ENCODE results near the gene TGFBR3L.

The TGFBR3L gene

DNA sequence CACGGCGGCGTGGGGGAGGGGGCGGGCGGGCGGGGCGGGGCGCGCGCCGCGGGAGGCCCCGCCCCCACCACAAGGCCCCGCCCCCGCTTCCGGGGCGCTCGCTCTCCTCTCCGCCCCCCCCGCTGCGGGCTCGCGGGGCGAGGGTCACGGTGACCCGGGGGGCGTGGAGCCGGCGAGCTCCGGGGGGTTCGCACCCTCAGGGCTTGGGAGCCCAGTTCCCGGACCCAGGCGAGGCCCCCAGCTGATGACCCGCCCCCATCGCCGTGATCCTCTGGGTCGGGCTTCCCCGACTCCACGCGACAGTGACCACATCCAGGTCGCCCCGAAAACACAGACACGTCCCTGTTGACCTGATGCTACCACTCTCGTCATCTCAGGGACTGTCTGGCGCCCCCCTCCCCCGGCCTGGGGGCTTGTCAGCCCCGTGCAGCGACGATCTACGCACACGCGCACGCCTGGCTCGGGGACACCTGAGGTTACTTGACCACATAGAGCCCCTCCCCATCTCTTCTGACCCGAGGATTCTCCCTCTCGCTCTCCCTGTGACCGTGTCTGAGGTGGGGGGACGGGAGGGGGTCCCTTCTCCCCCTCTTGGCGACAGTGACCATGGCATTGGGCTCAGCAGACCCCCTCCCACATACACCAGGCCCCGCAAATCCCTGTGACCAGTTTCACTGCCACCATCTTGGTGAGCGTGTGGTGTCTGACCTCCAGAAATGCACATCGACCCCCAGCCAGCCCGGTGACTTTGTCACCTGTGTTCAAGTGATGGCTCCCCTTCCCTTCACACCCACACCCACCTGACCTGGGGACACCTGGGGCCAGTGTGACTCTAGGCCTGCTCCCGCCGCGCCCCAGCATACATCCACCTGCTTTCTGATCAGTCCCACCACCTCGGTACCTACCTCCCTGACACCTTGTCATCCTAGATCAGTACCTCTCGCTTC lies 10.3 kb upstream of the TGFBR3L start:
- H3K36me3 Mint-ChIP-seq: peaks cover 9% of the 10 kb centered on the region
- peak overlapping the region; percentile 92 for H3K27ac Mint-ChIP-seq
- CTCF ChIA-PET: interaction anchor here (0.9 to 2.0 kb wide), 5 partner anchors 16 to 42 kb away, joined by 3 to 9 read pairs (median 7); partner anchors contain the start of genes SNAPC2 and TIMM44
- peak overlapping the region; percentile 85 for H3K4me3 Mint-ChIP-seq
- peak; percentile 77 for DNase-seq
- peaks cover 15% of the 10 kb centered on the region for H3K27me3 Mint-ChIP-seq
- no peaks in the 10 kb centered on the region for H3K9me3 Mint-ChIP-seq
- H3K4me1 Mint-ChIP-seq: peaks cover 38% of the 10 kb centered on the region

DNA sequence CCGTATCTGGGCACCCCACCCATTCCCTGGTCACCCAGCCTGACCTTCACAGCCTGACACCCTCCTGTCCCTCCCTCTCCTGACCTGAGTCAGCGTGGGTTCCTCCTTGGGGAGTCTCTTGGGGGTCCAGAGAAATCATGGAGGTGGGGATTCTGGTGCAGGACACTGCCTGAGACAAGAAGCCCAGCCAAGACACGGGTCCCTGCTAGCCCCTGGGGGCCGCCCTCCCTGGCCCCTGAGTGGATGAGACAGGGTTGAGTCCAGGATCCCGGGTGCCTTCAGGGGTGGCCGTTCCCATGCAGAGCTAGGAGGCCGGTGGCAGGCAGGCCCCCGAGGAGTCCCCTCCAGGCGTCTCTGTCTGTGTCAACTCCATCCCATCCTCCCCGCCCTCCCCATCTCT lies 9.4 kb upstream of the TGFBR3L start:
- DNase-seq: no peak
- CTCF ChIA-PET: no interaction called here
- peak overlapping the region; percentile 85 for H3K4me3 Mint-ChIP-seq
- H3K36me3 Mint-ChIP-seq: peaks cover 9% of the 10 kb centered on the region
- H3K27me3 Mint-ChIP-seq: peaks cover 15% of the 10 kb centered on the region
- H3K4me1 Mint-ChIP-seq: peaks cover 38% of the 10 kb centered on the region
- no peaks in the 10 kb centered on the region for H3K9me3 Mint-ChIP-seq
- peak overlapping the region; percentile 92 for H3K27ac Mint-ChIP-seq

- Mint-ChIP-seq H3K9me3 (no peaks in the 10 kb centered on the region), H3K27ac (peak overlapping the region; percentile 71), H3K4me3 (peak overlapping the region; percentile 73), H3K36me3 (peaks cover 13% of the 10 kb centered on the region), H3K27me3 (peaks cover 10% of the 10 kb centered on the region), H3K4me1 (peaks cover 38% of the 10 kb centered on the region)
- CTCF ChIA-PET: no interaction called here
- no peak for DNase-seq
Observed at GRCh38 chr19:7905859-7906258, 8.8 kb upstream of the TGFBR3L start.

DNA sequence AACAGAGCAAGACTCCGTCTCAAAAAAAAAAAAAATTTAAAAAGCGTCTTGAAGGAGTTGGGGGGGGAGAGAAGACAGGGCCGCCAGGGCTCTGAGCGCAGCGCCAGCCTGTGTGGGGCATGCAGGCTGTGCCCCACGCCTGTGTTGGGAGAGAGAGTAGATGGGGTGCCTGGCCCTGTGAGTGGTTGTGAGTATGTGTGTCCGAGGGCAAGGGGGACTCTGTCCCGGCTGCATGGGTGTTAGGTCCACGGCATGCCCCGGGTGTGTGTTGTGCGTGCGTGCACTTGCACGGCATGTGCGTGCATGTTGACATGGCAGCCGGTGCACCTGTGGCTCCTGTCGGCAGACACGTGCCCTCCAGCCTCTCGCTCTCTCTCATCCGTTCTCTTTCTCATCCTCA lies 7.5 kb upstream of the TGFBR3L start:
- H3K4me3 Mint-ChIP-seq: no peak overlapping the region
- no peak for DNase-seq
- peaks cover 33% of the 10 kb centered on the region for H3K4me1 Mint-ChIP-seq
- no peaks in the 10 kb centered on the region for H3K9me3 Mint-ChIP-seq
- H3K27me3 Mint-ChIP-seq: peaks cover 8% of the 10 kb centered on the region
- H3K36me3 Mint-ChIP-seq: peaks cover 20% of the 10 kb centered on the region
- no peak overlapping the region for H3K27ac Mint-ChIP-seq
- CTCF ChIA-PET: no interaction called here

- H3K4me1 Mint-ChIP-seq: peaks cover 32% of the 10 kb centered on the region
- peaks cover 20% of the 10 kb centered on the region for H3K36me3 Mint-ChIP-seq
- H3K9me3 Mint-ChIP-seq: no peaks in the 10 kb centered on the region
- CTCF ChIA-PET: no interaction called here
- no peak overlapping the region for H3K4me3 Mint-ChIP-seq
- no peak overlapping the region for H3K27ac Mint-ChIP-seq
- peaks cover 7% of the 10 kb centered on the region for H3K27me3 Mint-ChIP-seq
- DNase-seq: no peak
Observed at GRCh38 chr19:7907544-7907943, 7.1 kb upstream of the TGFBR3L start.

DNA sequence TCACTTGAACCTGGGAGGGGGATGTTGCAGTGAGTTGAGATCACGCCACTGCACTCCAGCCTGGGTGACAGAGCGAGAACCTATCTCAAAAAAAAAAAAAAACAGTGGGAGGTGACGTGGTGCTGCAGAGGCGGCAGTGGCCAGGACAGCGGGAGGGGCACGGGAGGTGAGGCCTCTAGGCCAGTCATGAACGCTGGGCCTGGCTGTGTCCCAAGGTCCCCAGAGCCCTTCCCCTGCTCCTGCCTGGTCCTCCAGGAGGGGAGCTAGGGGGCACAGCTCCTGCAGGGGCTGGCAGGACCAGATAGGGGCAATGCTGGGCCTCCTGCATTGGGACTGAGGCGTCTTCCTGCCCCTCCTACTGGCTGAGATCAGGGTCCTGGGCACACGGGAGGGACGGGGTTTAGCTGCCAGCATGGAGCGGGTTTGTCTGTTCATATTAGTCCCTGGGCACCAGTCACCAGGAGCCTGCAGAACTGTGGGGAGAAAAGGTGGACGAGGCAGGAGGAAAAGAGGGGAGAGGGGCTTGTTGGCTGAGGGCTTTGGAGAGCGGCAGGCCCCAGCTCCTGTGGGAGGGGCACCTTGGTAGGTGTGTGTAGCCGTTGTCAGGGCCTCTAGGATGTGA lies 6.4 kb upstream of the TGFBR3L start:
- Mint-ChIP-seq H3K27ac (no peak overlapping the region), H3K4me3 (no peak overlapping the region), H3K9me3 (no peaks in the 10 kb centered on the region), H3K36me3 (peaks cover 24% of the 10 kb centered on the region), H3K27me3 (peaks cover 7% of the 10 kb centered on the region), H3K4me1 (peaks cover 26% of the 10 kb centered on the region)
- CTCF ChIA-PET: interaction anchor here (0.8 kb wide), 1 partner anchor 10 kb away, joined by 3 read pairs; no protein-coding TSS in a partner anchor
- DNase-seq: no peak

DNA sequence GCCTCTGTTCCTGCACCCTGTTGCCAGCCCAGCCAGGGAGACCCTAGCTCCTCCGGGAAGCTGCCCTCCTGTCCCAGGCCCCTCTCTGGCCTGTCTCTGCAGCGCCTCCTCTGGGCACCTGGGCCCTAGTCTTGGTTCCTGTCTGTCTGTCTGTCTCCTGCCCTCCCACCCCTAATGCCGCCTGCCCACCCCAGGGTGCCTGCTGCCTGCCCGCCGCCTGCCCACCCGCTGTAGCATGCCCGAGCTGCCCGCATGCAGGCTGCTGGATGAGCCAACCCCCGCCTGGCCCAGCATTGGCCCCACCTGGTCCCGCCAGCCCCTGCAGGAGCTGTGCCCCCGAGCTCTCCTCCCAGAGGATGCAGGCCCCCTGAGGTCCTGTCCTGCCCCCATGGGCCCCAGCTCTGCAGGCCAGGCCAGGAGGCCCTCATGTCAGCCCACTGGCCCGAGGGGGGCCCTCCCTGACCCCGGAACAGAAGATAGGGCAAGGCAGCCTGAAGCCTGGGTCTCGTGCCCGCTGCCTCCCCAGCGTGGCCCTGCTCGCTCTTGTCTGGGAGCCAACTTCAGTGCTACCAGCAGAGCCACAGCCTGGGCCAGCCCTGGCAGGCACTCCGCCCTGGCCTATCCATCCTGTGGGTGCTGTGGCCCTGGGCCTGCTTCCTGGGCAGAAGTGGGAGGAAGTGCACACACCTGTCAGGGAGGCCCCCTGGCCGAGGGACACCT lies 5.7 kb upstream of the TGFBR3L start:
- Mint-ChIP-seq H3K4me1 (peaks cover 22% of the 10 kb centered on the region), H3K4me3 (no peak overlapping the region), H3K9me3 (no peaks in the 10 kb centered on the region), H3K27me3 (peaks cover 4% of the 10 kb centered on the region), H3K36me3 (peaks cover 26% of the 10 kb centered on the region), H3K27ac (no peak overlapping the region)
- no peak for DNase-seq
- CTCF ChIA-PET: interaction anchor here (0.8 to 1.1 kb wide), 2 partner anchors 9 to 39 kb away, joined by 3 read pairs; no protein-coding TSS in a partner anchor

GRCh38 chr19:7909471-7910067 lies 5.1 kb upstream of the TGFBR3L start:
- Mint-ChIP-seq H3K27me3 (peaks cover 8% of the 10 kb centered on the region), H3K4me3 (no peak overlapping the region), H3K9me3 (no peaks in the 10 kb centered on the region), H3K4me1 (peaks cover 21% of the 10 kb centered on the region), H3K27ac (no peak overlapping the region), H3K36me3 (peaks cover 26% of the 10 kb centered on the region)
- CTCF ChIA-PET: interaction anchor here (1.1 kb wide), 1 partner anchor 40 kb away, joined by 3 read pairs; no protein-coding TSS in a partner anchor
- DNase-seq: no peak

- CTCF ChIA-PET: no interaction called here
- Mint-ChIP-seq H3K4me1 (peaks cover 13% of the 10 kb centered on the region), H3K27me3 (peaks cover 18% of the 10 kb centered on the region), H3K36me3 (peaks cover 20% of the 10 kb centered on the region), H3K4me3 (no peak overlapping the region), H3K9me3 (no peaks in the 10 kb centered on the region), H3K27ac (no peak overlapping the region)
- no peak for DNase-seq
Observed at GRCh38 chr19:7910321-7911161, 4.1 kb upstream of the TGFBR3L start.

DNA sequence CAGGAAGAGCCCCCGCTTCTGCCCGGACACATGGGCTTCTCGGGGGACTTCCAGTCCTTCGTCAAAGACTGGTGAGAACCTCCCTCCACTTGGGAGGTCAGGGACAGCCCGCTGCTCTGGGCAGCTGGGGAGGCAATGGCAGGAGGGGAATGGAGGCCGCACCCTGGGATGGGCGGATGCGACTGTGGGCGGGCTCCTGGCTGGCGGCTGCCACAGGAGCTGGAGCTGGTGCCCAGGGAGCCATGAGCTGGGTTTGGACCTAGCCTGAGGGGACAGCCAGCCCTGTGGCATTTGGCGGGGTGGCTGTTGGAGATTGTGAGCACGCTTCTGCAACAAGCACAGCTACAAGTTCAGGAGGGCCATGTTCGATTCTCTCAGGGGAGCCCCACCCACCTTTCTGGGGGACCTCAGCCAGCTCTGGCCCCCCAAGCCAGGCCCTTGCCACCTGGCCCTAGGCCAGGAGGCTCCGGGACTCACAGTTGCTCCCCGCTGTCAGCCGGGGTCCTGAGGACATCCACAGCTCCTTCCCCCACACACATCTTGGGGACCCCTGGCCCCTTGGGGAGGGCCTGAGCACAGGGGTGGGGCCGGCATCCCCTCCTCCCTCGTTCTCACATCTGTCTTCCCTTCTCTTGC lies 3.0 kb upstream of the TGFBR3L start:
- CTCF ChIA-PET: no interaction called here
- H3K9me3 Mint-ChIP-seq: no peaks in the 10 kb centered on the region
- peaks cover 12% of the 10 kb centered on the region for H3K4me1 Mint-ChIP-seq
- no peak for DNase-seq
- H3K4me3 Mint-ChIP-seq: no peak overlapping the region
- H3K27ac Mint-ChIP-seq: no peak overlapping the region
- H3K36me3 Mint-ChIP-seq: peaks cover 17% of the 10 kb centered on the region
- H3K27me3 Mint-ChIP-seq: peaks cover 29% of the 10 kb centered on the region

GRCh38 chr19:7912144-7912696 lies 2.4 kb upstream of the TGFBR3L start:
- H3K27ac Mint-ChIP-seq: no peak overlapping the region
- H3K27me3 Mint-ChIP-seq: peaks cover 35% of the 10 kb centered on the region
- peaks cover 14% of the 10 kb centered on the region for H3K4me1 Mint-ChIP-seq
- no peak overlapping the region for H3K4me3 Mint-ChIP-seq
- no peak for DNase-seq
- CTCF ChIA-PET: no interaction called here
- H3K36me3 Mint-ChIP-seq: peaks cover 17% of the 10 kb centered on the region
- H3K9me3 Mint-ChIP-seq: no peaks in the 10 kb centered on the region

DNA sequence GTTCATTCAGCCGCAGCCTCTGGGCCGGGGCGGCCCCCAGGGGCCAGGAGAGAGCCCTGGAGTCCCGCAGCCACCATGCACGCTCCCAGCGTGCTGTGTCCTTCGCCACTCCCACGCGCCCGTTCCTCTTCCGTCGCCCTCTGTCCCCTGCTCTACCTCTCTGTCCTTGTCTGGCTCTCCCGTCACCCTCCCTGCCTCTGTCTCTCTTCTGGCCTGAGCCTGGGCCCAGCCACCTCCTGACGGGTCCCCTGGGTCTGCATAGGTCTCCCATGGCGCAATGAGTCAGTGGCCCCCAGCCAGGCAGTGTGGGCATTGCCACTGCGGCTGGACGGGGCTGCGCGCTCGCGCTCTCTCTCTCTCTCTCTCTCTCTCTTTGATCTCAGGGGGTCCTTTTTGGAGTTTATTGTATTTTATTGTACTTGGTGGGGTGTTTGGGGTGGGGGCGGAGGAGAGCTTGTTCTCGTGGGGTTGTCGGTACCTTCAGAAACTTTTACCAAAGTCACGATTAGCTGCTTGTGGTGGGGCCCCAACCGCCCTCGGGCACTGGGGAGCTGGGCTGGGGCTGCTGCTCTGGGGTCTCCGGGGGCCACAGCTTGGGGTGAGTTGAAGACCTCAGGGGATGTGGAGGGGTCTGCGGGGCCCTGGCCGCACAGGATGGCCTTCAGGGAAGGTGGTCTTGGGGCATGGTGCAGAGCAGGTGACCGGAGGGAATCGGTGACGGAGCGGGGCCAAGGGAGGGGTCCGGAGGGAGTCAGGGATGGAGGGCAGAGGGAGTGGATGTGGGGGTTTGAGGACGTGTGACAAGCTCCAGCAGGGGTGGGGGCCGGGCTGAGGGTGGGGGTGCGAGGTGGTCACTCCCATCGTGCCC lies 1.7 kb upstream of the TGFBR3L start:
- no peak overlapping the region for H3K4me3 Mint-ChIP-seq
- CTCF ChIA-PET: no interaction called here
- peak overlapping the region; percentile 46 for H3K27ac Mint-ChIP-seq
- peaks cover 15% of the 10 kb centered on the region for H3K4me1 Mint-ChIP-seq
- H3K9me3 Mint-ChIP-seq: no peaks in the 10 kb centered on the region
- DNase-seq: no peak
- peaks cover 42% of the 10 kb centered on the region for H3K27me3 Mint-ChIP-seq
- H3K36me3 Mint-ChIP-seq: peaks cover 17% of the 10 kb centered on the region
